Upper lobe of left lung (tissue), 6 donors: ENCODE results near the gene GALK1. TPM values are rescaled to one million over a fixed set of nuclear protein-coding genes. Genes with fewer than 3 reads are reported as not detected.
A peak's percentile ranks its signal among the peaks of the same experiment; 100 is the strongest.

Experiments used
- ATAC-seq, 2 donors: fragments of 200-7000 bp; cut with Tn5 transposase; one replicate each; pipeline ENCODE4 v1.9.1; 2022; ENCODE audit warnings: mild to moderate bottlenecking in 2 of 2, moderate library complexity in 2 of 2; ENCODE audit not compliant: low FRiP score in 2 of 2
- DNase-seq, 2 donors: peaks; one replicate each; pipeline ENCODE4 v3.0.0-alpha.2; 2019 to 2020
- H3K27ac ChIP-seq, 4 donors: fragments of 200-600 bp; sonication (generic); one replicate each; pipeline ENCODE4 v1.5.1; 2016 to 2019
- H3K27me3 ChIP-seq, 4 donors: fragments of 200-600 bp; sonication (generic); one replicate each; pipeline ENCODE4 v1.5.1; 2017 to 2019
- H3K36me3 ChIP-seq, 4 donors: fragments of 200-600 bp; sonication (generic); one replicate each; pipeline ENCODE4 v1.5.1; 2016 to 2019
- H3K4me1 ChIP-seq, 4 donors: fragments of 200-600 bp; sonication (generic); one replicate each; pipeline ENCODE4 v1.5.1; 2018 to 2019
- H3K4me3 ChIP-seq, 4 donors: fragments of 200-600 bp; sonication (generic); one replicate each; pipeline ENCODE4 v1.5.1; 2017 to 2019; ENCODE audit warnings: mild to moderate bottlenecking in 2 of 4, moderate library complexity in 1 of 4
- H3K9me3 ChIP-seq, 4 donors: fragments of 200-600 bp; sonication (generic); one replicate each; pipeline ENCODE4 v1.5.1; 2018 to 2019
- EP300 ChIP-seq, 4 donors: sonication (generic); formaldehyde crosslinking; IDR thresholded peaks; one replicate each; pipeline ENCODE4 v1.5.1; 2017; ENCODE audit warnings: antibody characterized with exemption in 4 of 4, control low read depth in 2 of 4
- POLR2A ChIP-seq, 4 donors: fragments of 450-650 bp; IDR thresholded peaks; one replicate each; pipeline ENCODE4 v1.5.1; 2016 to 2017; ENCODE audit warnings: antibody characterized with exemption in 4 of 4, mild to moderate bottlenecking in 2 of 4
- POLR2AphosphoS5 ChIP-seq, 2 donors: sonication (generic); formaldehyde crosslinking; IDR thresholded peaks; one replicate each; pipeline ENCODE4 v1.5.1; 2017; ENCODE audit warnings: antibody characterized with exemption in 2 of 2
- WGBS, 2 donors: methylation state at CpG; one replicate each; pipeline ENCODE4 v1.1.5; 2017 to 2018; 5-methylcytosine and 5-hydroxymethylcytosine counted together
- total RNA-seq, 6 donors: library from RNA; depleted of rRNA in 4 of 6; stranded (reverse); fragments of >200 nt in 4 of 6; gene quantifications; one replicate each; pipeline versions ENCODE4 v1.1.0 to v1.2.1, GENCODE V29; 2016 to 2021
- TF ChIP-seq, protein P1 (sequence below), 6 experiments: fragments of 450-650 bp in 4 of 6; fragments of 200-600 bp in 2 of 6; sonication (generic) in 2 of 6; IDR thresholded peaks; one replicate each; pipeline ENCODE4 v1.5.1; 2016 to 2019; ENCODE audit warnings: antibody characterized with exemption in 6 of 6
- donor health status: DM: no; HTN: no; CAD: no; lungs with moderate emphysema.
- donor health status: DM: no; HTN: yes; CAD: no; lungs with severe emphysema.

The GALK1 gene
- total RNA-seq, 6 donors from 2014 or later = 18.9 to 65.7 (median 40.6) TPM

DNA sequence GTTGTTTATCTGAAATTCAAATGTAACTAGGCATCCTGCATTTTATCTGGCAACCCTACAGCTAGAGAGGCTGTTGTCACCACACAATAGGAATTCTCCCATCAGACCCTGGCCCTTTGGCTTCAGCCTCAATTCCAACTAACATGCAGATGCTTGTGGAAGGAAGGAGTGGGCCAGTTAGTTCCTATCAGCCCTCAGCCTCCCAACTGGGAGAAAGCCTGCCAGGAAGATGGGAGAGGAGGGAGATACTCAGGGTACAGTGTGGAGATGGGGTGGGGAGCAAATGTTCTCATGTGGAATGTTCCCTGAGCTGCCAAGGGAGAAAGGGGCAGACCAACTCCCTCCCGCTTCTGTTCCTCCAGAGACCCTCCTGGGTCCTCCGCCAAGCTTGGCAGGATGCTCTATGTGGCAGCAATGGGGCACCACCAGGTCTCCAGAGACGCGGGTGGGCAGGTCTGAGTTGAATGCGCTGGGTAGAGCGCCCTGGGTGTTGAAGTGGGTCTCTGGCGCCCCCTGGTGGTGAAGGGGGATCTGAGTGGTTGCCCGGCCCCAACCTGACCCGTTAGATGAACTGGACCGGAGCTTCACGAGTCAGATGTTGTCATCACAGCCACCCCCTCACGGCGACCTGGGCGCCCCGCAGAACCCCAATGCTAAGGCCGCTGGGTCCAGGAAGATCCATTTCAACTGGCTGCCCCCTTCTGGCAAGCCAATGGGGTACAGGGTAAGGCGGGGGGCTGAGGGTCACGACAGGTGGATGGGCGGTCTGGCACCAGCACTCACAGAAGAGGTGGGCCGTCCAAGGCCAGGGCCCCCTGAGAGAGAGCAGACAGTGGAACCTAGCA lies 15.2 kb downstream of the GALK1 start:
- H3K4me1 ChIP-seq = peaks cover 19 to 35% (median 25%) of the 10 kb centered on the region in 4 donors
- DNase-seq = peak; percentile 87 to 91
- no peak overlapping the region for H3K27ac ChIP-seq
- H3K27me3 ChIP-seq = no peaks in the 10 kb centered on the region
- no peaks in the 10 kb centered on the region for H3K9me3 ChIP-seq
- TF ChIP-seq, protein P1, sequence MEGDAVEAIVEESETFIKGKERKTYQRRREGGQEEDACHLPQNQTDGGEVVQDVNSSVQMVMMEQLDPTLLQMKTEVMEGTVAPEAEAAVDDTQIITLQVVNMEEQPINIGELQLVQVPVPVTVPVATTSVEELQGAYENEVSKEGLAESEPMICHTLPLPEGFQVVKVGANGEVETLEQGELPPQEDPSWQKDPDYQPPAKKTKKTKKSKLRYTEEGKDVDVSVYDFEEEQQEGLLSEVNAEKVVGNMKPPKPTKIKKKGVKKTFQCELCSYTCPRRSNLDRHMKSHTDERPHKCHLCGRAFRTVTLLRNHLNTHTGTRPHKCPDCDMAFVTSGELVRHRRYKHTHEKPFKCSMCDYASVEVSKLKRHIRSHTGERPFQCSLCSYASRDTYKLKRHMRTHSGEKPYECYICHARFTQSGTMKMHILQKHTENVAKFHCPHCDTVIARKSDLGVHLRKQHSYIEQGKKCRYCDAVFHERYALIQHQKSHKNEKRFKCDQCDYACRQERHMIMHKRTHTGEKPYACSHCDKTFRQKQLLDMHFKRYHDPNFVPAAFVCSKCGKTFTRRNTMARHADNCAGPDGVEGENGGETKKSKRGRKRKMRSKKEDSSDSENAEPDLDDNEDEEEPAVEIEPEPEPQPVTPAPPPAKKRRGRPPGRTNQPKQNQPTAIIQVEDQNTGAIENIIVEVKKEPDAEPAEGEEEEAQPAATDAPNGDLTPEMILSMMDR (IDR thresholded peaks at IDR 0.05) = peak; percentile 91 to 96 (median 94)
- TF ChIP-seq EP300 (IDR thresholded peaks at IDR 0.05) = no peak
- peak; percentile 78 to 86 for ATAC-seq
- no peak overlapping the region for H3K4me3 ChIP-seq
- WGBS, 2 donors = 18 to 34% methylated on average over 11 to 19 of the region's 20 CpGs
- H3K36me3 ChIP-seq = peaks cover 0 to 20% (median 0%) of the 10 kb centered on the region in 4 donors

DNA sequence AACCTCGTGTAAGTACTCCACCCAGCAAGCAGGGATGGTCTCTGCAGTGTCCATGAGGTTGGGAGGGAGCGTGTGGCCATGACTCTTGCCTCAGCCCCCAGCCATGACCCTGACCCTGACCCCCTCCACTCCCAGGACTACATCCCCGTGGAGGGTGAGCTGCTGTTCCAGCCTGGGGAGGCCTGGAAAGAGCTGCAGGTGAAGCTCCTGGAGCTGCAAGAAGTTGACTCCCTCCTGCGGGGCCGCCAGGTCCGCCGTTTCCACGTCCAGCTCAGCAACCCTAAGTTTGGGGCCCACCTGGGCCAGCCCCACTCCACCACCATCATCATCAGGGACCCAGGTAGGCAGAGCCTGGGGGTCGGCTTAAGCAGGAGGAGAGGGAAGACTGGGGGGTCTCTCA lies 16.3 kb downstream of the GALK1 start:
- H3K27ac ChIP-seq = no peak overlapping the region
- H3K27me3 ChIP-seq = no peaks in the 10 kb centered on the region
- TF ChIP-seq EP300 (IDR thresholded peaks at IDR 0.05) = no peak
- TF ChIP-seq POLR2A (IDR thresholded peaks at IDR 0.05) = no peak
- TF ChIP-seq POLR2AphosphoS5 (IDR thresholded peaks at IDR 0.05) = no peak
- TF ChIP-seq, protein P1 (IDR thresholded peaks at IDR 0.05) = no peak
- H3K9me3 ChIP-seq = no peaks in the 10 kb centered on the region
- peaks cover 10 to 26% (median 16%) of the 10 kb centered on the region in 4 donors for H3K4me1 ChIP-seq
- peaks cover 0 to 21% (median 0%) of the 10 kb centered on the region in 4 donors for H3K36me3 ChIP-seq
- DNase-seq = no peak
- H3K4me3 ChIP-seq = no peak overlapping the region
- ATAC-seq = no peak
- 81 to 88% methylated on average over 4 to 9 of the region's 9 CpGs for WGBS, 2 donors

DNA sequence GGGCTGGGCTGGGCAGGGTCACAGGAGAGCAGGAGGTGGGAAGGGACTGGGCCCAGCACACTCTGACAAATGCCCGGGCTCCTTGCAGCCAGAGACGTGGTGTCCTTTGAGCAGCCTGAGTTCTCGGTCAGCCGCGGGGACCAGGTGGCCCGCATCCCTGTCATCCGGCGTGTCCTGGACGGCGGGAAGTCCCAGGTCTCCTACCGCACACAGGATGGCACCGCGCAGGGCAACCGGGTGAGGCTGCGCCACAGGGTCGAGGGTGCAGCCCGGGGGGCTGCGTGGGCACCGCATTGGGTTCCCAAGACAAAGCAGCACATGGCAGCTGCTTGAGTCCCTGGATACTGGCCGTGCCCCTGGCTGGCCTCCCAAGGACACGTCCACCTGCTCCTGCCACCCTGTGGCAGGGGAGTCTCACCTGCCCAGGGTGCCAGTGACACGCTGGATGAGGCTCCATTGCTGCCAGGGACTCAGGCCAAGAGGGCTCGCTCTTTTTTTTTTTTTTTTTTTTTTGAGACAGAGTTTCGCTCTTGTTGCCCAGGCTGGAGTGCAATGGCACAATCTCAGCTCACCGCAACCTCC lies 21.3 kb downstream of the GALK1 start:
- Histone ChIP-seq H3K27me3 (no peaks in the 10 kb centered on the region), H3K36me3 (peaks cover 0 to 10% (median 0%) of the 10 kb centered on the region in 4 donors), H3K4me1 (peaks cover 3 to 5% (median 5%) of the 10 kb centered on the region in 4 donors), H3K9me3 (no peaks in the 10 kb centered on the region), H3K4me3 (no peak overlapping the region), H3K27ac (no peak overlapping the region)
- 94 to 95% methylated on average over 23 to 25 of the region's 25 CpGs for WGBS, 2 donors
- ATAC-seq (no peak), DNase-seq (peak in 1 of 2 donors; percentile 70)
- TF ChIP-seq, protein P1 (IDR thresholded peaks at IDR 0.05) = no peak
- no peak for TF ChIP-seq EP300 (IDR thresholded peaks at IDR 0.05)
- no peak for TF ChIP-seq POLR2AphosphoS5 (IDR thresholded peaks at IDR 0.05)
- no peak for TF ChIP-seq POLR2A (IDR thresholded peaks at IDR 0.05)

GRCh38 chr17:75742337-75742736 lies 22.7 kb downstream of the GALK1 start:
- peak in 1 of 2 donors; percentile 20 for ATAC-seq

More at GRCh38 chr17:75742337-75742736, 22.7 kb downstream of the GALK1 start:
- Histone ChIP-seq H3K36me3 (peaks cover 0 to 15% (median 0%) of the 10 kb centered on the region in 4 donors), H3K4me1 (peaks cover 0 to 11% (median under 1%) of the 10 kb centered on the region in 4 donors), H3K4me3 (no peak overlapping the region), H3K9me3 (no peaks in the 10 kb centered on the region), H3K27ac (no peak overlapping the region), H3K27me3 (no peaks in the 10 kb centered on the region)
- TF ChIP-seq, protein P1 (IDR thresholded peaks at IDR 0.05) = no peak
- TF ChIP-seq POLR2A (IDR thresholded peaks at IDR 0.05) (no peak), POLR2AphosphoS5 (IDR thresholded peaks at IDR 0.05) (no peak), EP300 (IDR thresholded peaks at IDR 0.05) (no peak)
- 90 to 91% methylated on average over 2 to 25 of the region's 25 CpGs for WGBS, 2 donors
- peak in 1 of 2 donors; percentile 63 for DNase-seq
